Lower leg skin (tissue), 3 donors: ENCODE data around the gene TPM1.
"Not testable (repeated sequence)": the region's sequence is repeated elsewhere in the genome, so short reads cannot be mapped to it uniquely, and the experiment has no call there.

Experiments
- CTCF ChIP-seq, 3 donors: fragments of 450-650 bp; IDR thresholded peaks; one replicate each; pipeline ENCODE4 v1.5.1; 2016; ENCODE audit warnings: antibody characterized with exemption in 3 of 3, mild to moderate bottlenecking in 3 of 3, moderate library complexity in 2 of 3
- POLR2A ChIP-seq, 2 donors: fragments of 450-650 bp; IDR thresholded peaks; one replicate each; pipeline ENCODE4 v1.6.1; 2016 to 2017; ENCODE audit warnings: antibody characterized with exemption in 2 of 2, mild to moderate bottlenecking in 1 of 2, moderate library complexity in 1 of 2

DNA sequence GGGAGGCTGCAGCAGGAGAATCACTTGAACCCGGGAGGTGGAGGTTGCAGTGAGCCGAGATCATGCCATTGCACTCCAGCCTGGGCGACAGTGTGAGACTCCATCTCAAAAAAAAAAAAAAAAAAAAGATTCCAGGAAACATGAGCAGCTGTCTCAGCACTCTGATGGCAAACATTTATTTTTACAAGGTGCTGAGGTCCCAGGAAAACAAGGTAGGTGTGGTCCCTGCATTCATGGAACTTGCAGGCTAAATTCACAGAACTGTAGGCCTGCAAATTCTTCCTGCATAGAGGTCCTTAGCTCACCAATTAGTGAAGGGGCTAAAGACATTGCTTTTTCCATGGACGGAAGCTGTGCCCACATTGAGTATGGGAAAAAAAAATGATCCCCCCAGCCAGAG lies 48.9 kb upstream of the TPM1 start:
- TF ChIP-seq CTCF, POLR2A (IDR thresholded peaks at IDR 0.05): not testable (repeated sequence)
